Keratinocyte (primary cell): ENCODE measurements around the gene UBASH3B.

Source experiments
- CTCF ChIP-seq, 3 experiments: IDR thresholded peaks in 1 of 3; conservative IDR thresholded peaks in 1 of 3; optimal IDR thresholded peaks in 1 of 3; 2 replicates in 2 of 3; 3 replicates in 1 of 3; pipeline versions ENCODE3 to v1.5.1; 2011; ENCODE audit warnings: low read length in 3 of 3, mild to moderate bottlenecking in 3 of 3, moderate library complexity in 2 of 3, control low read depth in 1 of 3, inconsistent platforms in 1 of 3; ENCODE audit not compliant: insufficient read depth in 2 of 3; ENCODE audit errors: extremely low read depth in 1 of 3
- EZH2 ChIP-seq: IDR thresholded peaks from one replicate; pipeline ENCODE4 v1.6.1; 2012; ENCODE audit warnings: inconsistent platforms, mild to moderate bottlenecking, low read length, moderate library complexity

DNA sequence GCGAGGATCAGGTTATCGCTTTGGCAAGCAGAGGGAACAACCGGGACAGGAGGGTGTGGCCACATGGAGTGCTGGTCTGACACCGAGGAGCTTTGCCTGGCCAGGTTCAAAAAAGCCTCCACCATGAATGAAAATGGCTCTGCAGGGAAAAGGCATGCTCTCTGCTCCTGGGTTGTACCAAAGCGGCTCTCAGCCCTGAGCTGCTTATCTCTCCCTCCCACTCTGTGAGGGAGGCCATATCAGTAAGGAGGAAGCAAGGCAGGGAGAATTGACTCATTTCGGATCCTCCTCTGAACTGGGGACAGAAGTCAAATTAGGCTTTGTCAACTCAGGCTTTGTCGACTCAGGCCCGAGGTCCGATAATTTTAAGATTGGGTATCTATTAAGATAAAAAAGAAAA, 99.9 kb downstream of the UBASH3B start:
- TF ChIP-seq CTCF (optimal IDR thresholded peaks at IDR 0.05 in 1 of 3, IDR thresholded peaks at IDR 0.05 in 1 of 3, conservative IDR thresholded peaks at IDR 0.05 in 1 of 3; ENCODE audit: extremely low read depth in 1 of 3, insufficient read depth in 2 of 3, low read length in 3 of 3) (no peak), EZH2 (no peak)
